T-helper 17 cell (primary cell): ENCODE measurements around the gene ZFX. TPM values are rescaled to one million over a fixed set of nuclear protein-coding genes. Genes with fewer than 3 reads are reported as not detected.
A peak's percentile ranks its signal among the peaks of the same experiment; 100 is the strongest.
"Not testable (repeated sequence)": the region's sequence is repeated elsewhere in the genome, so short reads cannot be mapped to it uniquely, and the experiment has no call there.

Experiments used
- ATAC-seq: fragments of 150-1000 bp; cut with Tn5 transposase; 2 replicates; pipeline ENCODE4 v1.10.0; 2021; ENCODE audit warnings: mild to moderate bottlenecking, moderate library complexity
- DNase-seq, 3 donors: peaks; one replicate each; pipeline versions ENCODE4 v3.0.0 to v3.0.0-alpha.2; 2020 to 2021
- H3K9me3 ChIP-seq: one replicate; pipeline ENCODE4 v1.7.0; 2013; ENCODE audit warnings: low read length, mild to moderate bottlenecking; ENCODE audit not compliant: control insufficient read depth, poor library complexity, severe bottlenecking
- H3K27ac Mint-ChIP-seq: one replicate; pipeline ENCODE4 v1.8.0; 2022; ENCODE audit warnings: mild to moderate bottlenecking, moderate library complexity, mixed read lengths
- H3K27me3 Mint-ChIP-seq: one replicate; pipeline ENCODE4 v1.8.0; 2022; ENCODE audit warnings: mixed read lengths
- H3K36me3 Mint-ChIP-seq: one replicate; pipeline ENCODE4 v1.8.0; 2022; ENCODE audit warnings: low read depth, mixed read lengths
- H3K4me1 Mint-ChIP-seq: one replicate; pipeline ENCODE4 v1.8.0; 2022; ENCODE audit warnings: mild to moderate bottlenecking, mixed read lengths
- H3K4me3 Mint-ChIP-seq: one replicate; pipeline ENCODE4 v1.8.0; 2022; ENCODE audit warnings: mild to moderate bottlenecking, moderate library complexity, mixed read lengths
- total RNA-seq, 4 donors: library from RNA in 2 of 4; stranded (reverse) in 2 of 4; gene quantifications; one replicate each; pipeline ENCODE4 v1.2.3 and lab custom pipeline; 2022 to 2026

ZFX gene
- total RNA-seq, 2 donors from 2014 or later, result 50.8 to 55.8 TPM

- peak overlapping the region; percentile 2 for H3K4me3 Mint-ChIP-seq
- H3K27me3 Mint-ChIP-seq, result no peaks in the 10 kb centered on the region
Observed at GRCh38 chrX:24145303-24146186, 4.0 kb upstream of the ZFX start.

GRCh38 chrX:24146283-24146949 lies 3.1 kb upstream of the ZFX start:
- Mint-ChIP-seq H3K4me3 (no peak overlapping the region), H3K27ac (peak overlapping the region; percentile 66)
- DNase-seq, result no peak

More at GRCh38 chrX:24145303-24146186, 4.0 kb upstream of the ZFX start:
- ATAC-seq (no peak), DNase-seq (no peak)
- no peaks in the 10 kb centered on the region for H3K9me3 ChIP-seq
- Mint-ChIP-seq H3K4me1 (peaks cover 8% of the 10 kb centered on the region), H3K36me3 (no peaks in the 10 kb centered on the region), H3K27ac (no peak overlapping the region)

GRCh38 chrX:24147165-24147564 lies 2.4 kb upstream of the ZFX start:
- no peak for DNase-seq

More at GRCh38 chrX:24146283-24146949, 3.1 kb upstream of the ZFX start:
- no peaks in the 10 kb centered on the region for H3K36me3 Mint-ChIP-seq
- no peaks in the 10 kb centered on the region for H3K9me3 ChIP-seq
- peaks cover 14% of the 10 kb centered on the region for H3K4me1 Mint-ChIP-seq
- no peak for ATAC-seq
- H3K27me3 Mint-ChIP-seq, result no peaks in the 10 kb centered on the region

GRCh38 chrX:24148121-24148520 lies 1.4 kb upstream of the ZFX start:
- no peak for DNase-seq
- H3K9me3 ChIP-seq, result no peaks in the 10 kb centered on the region
- Mint-ChIP-seq H3K27ac (peak overlapping the region; percentile 88), H3K27me3 (no peaks in the 10 kb centered on the region), H3K4me3 (peak overlapping the region; percentile 80), H3K4me1 (peaks cover 29% of the 10 kb centered on the region), H3K36me3 (peaks cover 2% of the 10 kb centered on the region)
- ATAC-seq, result no peak

More at GRCh38 chrX:24147165-24147564, 2.4 kb upstream of the ZFX start:
- no peaks in the 10 kb centered on the region for H3K9me3 ChIP-seq
- H3K27me3 Mint-ChIP-seq, result no peaks in the 10 kb centered on the region
- no peaks in the 10 kb centered on the region for H3K36me3 Mint-ChIP-seq
- no peak overlapping the region for H3K4me3 Mint-ChIP-seq
- H3K27ac Mint-ChIP-seq, result peak overlapping the region; percentile 66
- no peak for ATAC-seq
- peaks cover 20% of the 10 kb centered on the region for H3K4me1 Mint-ChIP-seq

GRCh38 chrX:24148535-24149350 lies 786 bp upstream of the ZFX start:
- no peak for ATAC-seq

GRCh38 chrX:24150051-24150790 lies 692 bp downstream of the ZFX start:
- H3K4me1 Mint-ChIP-seq, result peaks cover 34% of the 10 kb centered on the region
- H3K27ac Mint-ChIP-seq, result peak overlapping the region; percentile 94
- DNase-seq (peak; percentile 62 to 81 (median 71)), ATAC-seq (peak; percentile 84)
- peak overlapping the region; percentile 90 for H3K4me3 Mint-ChIP-seq
- H3K9me3 ChIP-seq, result no peaks in the 10 kb centered on the region
- H3K36me3 Mint-ChIP-seq, result peaks cover 3% of the 10 kb centered on the region
- H3K27me3 Mint-ChIP-seq, result no peaks in the 10 kb centered on the region

More at GRCh38 chrX:24148535-24149350, 786 bp upstream of the ZFX start:
- Mint-ChIP-seq H3K36me3 (peaks cover 3% of the 10 kb centered on the region), H3K4me1 (peaks cover 33% of the 10 kb centered on the region), H3K27me3 (no peaks in the 10 kb centered on the region), H3K27ac (peak overlapping the region; percentile 88), H3K4me3 (peak overlapping the region; percentile 80)
- no peak for DNase-seq
- H3K9me3 ChIP-seq, result no peaks in the 10 kb centered on the region

GRCh38 chrX:24150898-24151297 lies 1.4 kb downstream of the ZFX start:
- no peaks in the 10 kb centered on the region for H3K9me3 ChIP-seq
- Mint-ChIP-seq H3K4me3 (peak overlapping the region; percentile 90), H3K27ac (peak overlapping the region; percentile 94), H3K27me3 (no peaks in the 10 kb centered on the region), H3K36me3 (peaks cover 3% of the 10 kb centered on the region), H3K4me1 (peaks cover 31% of the 10 kb centered on the region)
- ATAC-seq (no peak), DNase-seq (no peak)

- peaks cover 3% of the 10 kb centered on the region for H3K36me3 Mint-ChIP-seq
- no peaks in the 10 kb centered on the region for H3K9me3 ChIP-seq
- H3K27ac Mint-ChIP-seq, result peak overlapping the region; percentile 94
- DNase-seq (no peak), ATAC-seq (no peak)
- peak overlapping the region; percentile 90 for H3K4me3 Mint-ChIP-seq
- H3K4me1 Mint-ChIP-seq, result peaks cover 35% of the 10 kb centered on the region
- H3K27me3 Mint-ChIP-seq, result no peaks in the 10 kb centered on the region
Observed at GRCh38 chrX:24151513-24151912, 2.0 kb downstream of the ZFX start.

GRCh38 chrX:24153178-24153795 lies 3.8 kb downstream of the ZFX start:
- peak overlapping the region; percentile 94 for H3K27ac Mint-ChIP-seq
- H3K4me1 Mint-ChIP-seq, result peaks cover 42% of the 10 kb centered on the region
- H3K9me3 ChIP-seq, result no peaks in the 10 kb centered on the region
- H3K27me3 Mint-ChIP-seq, result no peaks in the 10 kb centered on the region
- peaks cover 4% of the 10 kb centered on the region for H3K36me3 Mint-ChIP-seq
- DNase-seq (peak in 1 of 3 donors; percentile 9), ATAC-seq (no peak)
- peak overlapping the region; percentile 94 for H3K4me3 Mint-ChIP-seq

- no peaks in the 10 kb centered on the region for H3K9me3 ChIP-seq
- Mint-ChIP-seq H3K27me3 (no peaks in the 10 kb centered on the region), H3K4me3 (peak overlapping the region; percentile 94), H3K4me1 (peaks cover 43% of the 10 kb centered on the region), H3K27ac (peak overlapping the region; percentile 94), H3K36me3 (peaks cover 6% of the 10 kb centered on the region)
- DNase-seq (no peak), ATAC-seq (no peak)
Observed at GRCh38 chrX:24153796-24154189, 4.3 kb downstream of the ZFX start.

- no peaks in the 10 kb centered on the region for H3K9me3 ChIP-seq
- no peaks in the 10 kb centered on the region for H3K27me3 Mint-ChIP-seq
- H3K4me3 Mint-ChIP-seq, result peak overlapping the region; percentile 47
- peaks cover 43% of the 10 kb centered on the region for H3K4me1 Mint-ChIP-seq
- H3K36me3 Mint-ChIP-seq, result peaks cover 6% of the 10 kb centered on the region
- no peak overlapping the region for H3K27ac Mint-ChIP-seq
- no peak for ATAC-seq
- DNase-seq, result no peak
Observed at GRCh38 chrX:24154490-24155034, 5.0 kb downstream of the ZFX start.

- not testable (repeated sequence) for H3K27me3 Mint-ChIP-seq, ATAC-seq, H3K9me3 ChIP-seq, DNase-seq, H3K36me3 Mint-ChIP-seq
- Mint-ChIP-seq H3K4me3 (peak overlapping the region; percentile 60), H3K27ac (peak overlapping the region; percentile 91), H3K4me1 (peaks cover 43% of the 10 kb centered on the region)
Observed at GRCh38 chrX:24155747-24156146, 6.2 kb downstream of the ZFX start.
